Cardiac fibroblast (primary cell): ENCODE results near the gene TMEM42.

Experiments used
- DNase-seq, 2 donors: peaks; one replicate each; pipeline versions ENCODE4 v3.0.0 to v3.0.0-alpha.2; 2010; ENCODE audit warnings: low read depth in 2 of 2
- H3K4me3 ChIP-seq, 2 donors: replicated peaks in 1 of 2; 1 replicate in 1 of 2; 2 replicates in 1 of 2; pipeline ENCODE4 v1.5.1; 2011; ENCODE audit warnings: low read depth in 2 of 2, low read length in 2 of 2, mild to moderate bottlenecking in 2 of 2, moderate library complexity in 1 of 2
- CTCF ChIP-seq: IDR thresholded peaks from one replicate; pipeline ENCODE4 v1.5.1; 2011; ENCODE audit warnings: low read depth, mild to moderate bottlenecking, low read length, inconsistent platforms

Gene TMEM42

GRCh38 chr3:44896440-44896839 is 34.7 kb downstream of the TMEM42 start:
- no peak for DNase-seq
- H3K4me3 ChIP-seq, result no peak overlapping the region
- TF ChIP-seq CTCF, result no peak

GRCh38 chr3:44899683-44900367 is 38.1 kb downstream of the TMEM42 start:
- no peak for TF ChIP-seq CTCF
- DNase-seq, result no peak
- H3K4me3 ChIP-seq, result no peak overlapping the region

GRCh38 chr3:44902628-44903027 is 40.9 kb downstream of the TMEM42 start:
- TF ChIP-seq CTCF, result no peak
- no peak overlapping the region for H3K4me3 ChIP-seq
- DNase-seq, result no peak

- no peak for DNase-seq
- no peak for TF ChIP-seq CTCF
These were observed 41.6 kb downstream of the TMEM42 start for GRCh38 chr3:44903314-44903713.

GRCh38 chr3:44903751-44904150 is 42.0 kb downstream of the TMEM42 start:
- TF ChIP-seq CTCF, result no peak
- no peak for DNase-seq
- no peak overlapping the region for H3K4me3 ChIP-seq

More at GRCh38 chr3:44903314-44903713, 41.6 kb downstream of the TMEM42 start:
- H3K4me3 ChIP-seq, result no peak overlapping the region

- no peak for DNase-seq
- no peak for TF ChIP-seq CTCF
- no peak overlapping the region for H3K4me3 ChIP-seq
These were observed 43.9 kb downstream of the TMEM42 start for GRCh38 chr3:44905446-44906157.
